GM19438 (cell line): ENCODE data around the gene HTR1D.
"Not testable (repeated sequence)": the region's sequence is repeated elsewhere in the genome, so short reads cannot be mapped to it uniquely, and the experiment has no call there.

ENCODE experiments used
- ATAC-seq: cut with Tn5 transposase; IDR thresholded peaks from one replicate; pipeline ENCODE4 v1.9.1; 2021; ENCODE audit warnings: low read depth; ENCODE audit not compliant: unreplicated experiment

The HTR1D gene, protein sequence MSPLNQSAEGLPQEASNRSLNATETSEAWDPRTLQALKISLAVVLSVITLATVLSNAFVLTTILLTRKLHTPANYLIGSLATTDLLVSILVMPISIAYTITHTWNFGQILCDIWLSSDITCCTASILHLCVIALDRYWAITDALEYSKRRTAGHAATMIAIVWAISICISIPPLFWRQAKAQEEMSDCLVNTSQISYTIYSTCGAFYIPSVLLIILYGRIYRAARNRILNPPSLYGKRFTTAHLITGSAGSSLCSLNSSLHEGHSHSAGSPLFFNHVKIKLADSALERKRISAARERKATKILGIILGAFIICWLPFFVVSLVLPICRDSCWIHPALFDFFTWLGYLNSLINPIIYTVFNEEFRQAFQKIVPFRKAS

DNA sequence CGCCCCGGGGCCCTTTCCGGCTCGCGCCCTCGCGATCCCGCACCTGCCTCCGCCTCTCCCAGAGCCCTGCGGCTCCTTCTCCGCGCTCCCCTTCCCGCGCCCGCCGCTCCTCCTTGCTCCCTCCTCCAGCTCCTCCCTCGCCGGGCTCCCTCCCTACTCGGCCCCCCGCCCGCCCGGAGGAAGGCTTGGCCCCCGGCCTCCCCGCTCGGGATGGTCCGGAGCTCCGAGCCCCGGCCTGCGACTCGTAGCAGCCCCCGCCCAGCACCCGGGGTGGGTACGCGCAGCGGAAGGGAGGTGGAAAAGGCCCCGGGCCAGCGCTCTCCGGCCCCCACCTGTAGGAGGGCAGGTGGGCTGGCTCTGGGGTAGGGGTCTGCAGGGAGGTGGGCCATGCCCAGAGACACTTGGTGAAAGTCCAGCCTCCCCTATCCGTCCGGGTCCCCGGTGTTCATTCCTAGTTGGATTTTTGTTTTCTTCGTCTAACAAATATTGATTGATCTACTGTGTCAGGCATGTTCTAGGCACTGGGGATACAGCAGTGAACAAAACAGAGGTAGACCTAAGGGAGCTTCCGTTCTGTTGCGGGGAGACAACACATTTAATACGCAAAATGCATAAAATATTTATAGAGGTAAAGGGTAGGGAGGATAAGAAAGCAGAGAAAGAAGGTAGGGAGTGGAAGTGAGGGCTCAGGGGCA lies at the start of gene HTR1D:
Gene HTR1D, minus strand, starts transcription at position 82 of the 695 bp plus-strand sequence. CDS start 23,283 bp downstream, outside the sequence.
- no peak for ATAC-seq

DNA sequence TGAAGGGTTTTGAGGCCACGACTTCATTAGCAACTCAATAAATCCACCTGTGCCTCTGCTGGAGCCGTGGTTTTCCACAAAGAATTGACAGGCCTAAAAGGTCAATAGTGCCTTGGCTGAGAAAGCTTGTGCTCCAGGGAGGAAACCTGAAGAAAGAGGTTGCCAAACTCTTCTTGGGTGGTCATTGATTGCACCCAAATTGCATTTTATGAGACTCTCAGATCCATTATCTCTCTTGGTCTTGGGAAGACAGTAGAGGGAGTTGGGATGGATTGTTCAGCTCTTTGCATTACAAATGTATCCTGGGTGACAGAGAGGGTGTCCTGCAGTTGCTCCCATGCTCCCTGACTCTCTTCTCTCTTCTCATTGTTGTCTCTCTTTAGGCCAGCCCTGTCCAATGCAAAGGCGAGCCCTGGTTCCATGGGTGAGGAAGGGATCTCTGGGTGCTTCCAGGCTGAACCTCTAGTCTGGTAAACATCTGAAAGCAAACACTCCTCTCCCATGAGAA lies 46.1 kb upstream of the HTR1D start:
- no peak for ATAC-seq

DNA sequence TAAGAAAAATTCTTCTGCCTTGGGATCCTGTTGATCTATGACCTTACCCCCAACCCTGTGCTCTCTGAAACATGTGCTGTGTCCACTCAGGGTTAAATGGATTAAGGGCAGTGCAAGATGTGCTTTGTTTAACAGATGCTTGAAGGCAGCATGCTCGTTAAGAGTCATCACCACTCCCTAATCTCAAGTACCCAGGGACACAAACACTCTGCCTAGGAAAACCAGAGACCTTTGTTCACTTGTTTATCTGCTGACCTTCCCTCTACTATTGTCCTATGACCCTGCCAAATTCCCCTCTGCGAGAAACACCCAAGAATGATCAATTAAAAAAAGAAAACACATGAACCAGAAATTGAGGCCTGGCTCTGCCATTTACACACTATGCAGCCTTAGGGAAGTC lies 40.8 kb upstream of the HTR1D start:
- not testable (repeated sequence) for ATAC-seq

DNA sequence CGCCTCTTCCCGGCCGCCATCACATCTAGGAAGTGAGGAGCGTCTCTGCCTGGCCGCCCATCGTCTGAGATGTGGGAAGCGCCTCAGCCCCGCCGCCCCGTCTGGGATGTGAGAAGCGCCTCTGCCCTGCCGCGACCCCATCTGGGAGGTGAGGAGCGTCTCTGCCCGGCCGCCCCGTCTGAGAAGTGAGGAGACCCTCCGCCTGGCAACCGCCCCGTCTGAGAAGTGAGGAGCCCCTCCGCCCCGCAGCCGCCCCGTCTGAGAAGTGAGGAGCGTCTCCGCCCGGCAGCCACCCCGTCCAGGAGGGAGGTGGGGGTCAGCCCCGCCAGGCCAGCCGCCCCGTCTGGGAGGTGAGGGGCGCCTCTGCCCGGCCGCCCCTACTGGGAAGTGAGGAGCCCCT lies 40.1 kb upstream of the HTR1D start:
- ATAC-seq: not testable (repeated sequence)

DNA sequence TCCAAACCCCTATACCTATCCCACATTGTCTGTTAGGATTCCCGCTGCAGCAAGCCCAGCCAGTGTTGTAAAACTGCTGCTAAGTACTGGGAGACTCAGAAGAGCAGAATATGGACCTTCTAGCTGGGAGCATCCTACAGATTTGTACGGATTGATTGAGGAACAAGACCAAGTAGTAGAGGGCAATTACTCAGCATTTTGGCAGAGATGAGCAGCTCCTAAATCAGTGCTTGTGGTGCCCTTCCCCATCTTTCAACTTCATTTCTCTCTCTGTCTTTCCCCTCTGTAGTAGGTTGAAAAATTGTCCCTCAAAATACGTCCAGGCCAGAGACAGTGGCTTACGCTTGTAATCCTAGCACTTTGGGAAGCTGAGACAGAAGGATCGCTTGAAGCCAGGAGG lies 37.3 kb upstream of the HTR1D start:
- ATAC-seq: no peak

DNA sequence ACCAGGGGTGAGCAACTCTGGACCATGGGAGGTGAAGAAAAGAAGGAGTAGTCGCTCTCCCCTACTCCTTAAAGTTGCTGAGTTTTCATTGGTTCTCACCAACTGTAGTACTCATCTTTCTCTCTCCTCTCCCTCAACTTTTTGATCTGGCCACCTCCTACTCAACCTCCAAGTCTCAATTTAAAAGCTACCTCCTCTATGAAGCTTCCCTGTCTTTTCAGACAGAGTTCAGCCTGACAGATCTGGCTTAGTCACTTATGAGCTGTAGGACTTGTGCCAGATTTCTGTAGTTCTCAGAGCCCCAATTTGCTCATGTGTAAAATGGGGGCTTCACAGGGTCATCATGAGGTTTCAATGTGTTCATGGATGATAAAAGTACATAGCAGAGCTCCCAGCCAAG lies 34.5 kb upstream of the HTR1D start:
- ATAC-seq: no peak

DNA sequence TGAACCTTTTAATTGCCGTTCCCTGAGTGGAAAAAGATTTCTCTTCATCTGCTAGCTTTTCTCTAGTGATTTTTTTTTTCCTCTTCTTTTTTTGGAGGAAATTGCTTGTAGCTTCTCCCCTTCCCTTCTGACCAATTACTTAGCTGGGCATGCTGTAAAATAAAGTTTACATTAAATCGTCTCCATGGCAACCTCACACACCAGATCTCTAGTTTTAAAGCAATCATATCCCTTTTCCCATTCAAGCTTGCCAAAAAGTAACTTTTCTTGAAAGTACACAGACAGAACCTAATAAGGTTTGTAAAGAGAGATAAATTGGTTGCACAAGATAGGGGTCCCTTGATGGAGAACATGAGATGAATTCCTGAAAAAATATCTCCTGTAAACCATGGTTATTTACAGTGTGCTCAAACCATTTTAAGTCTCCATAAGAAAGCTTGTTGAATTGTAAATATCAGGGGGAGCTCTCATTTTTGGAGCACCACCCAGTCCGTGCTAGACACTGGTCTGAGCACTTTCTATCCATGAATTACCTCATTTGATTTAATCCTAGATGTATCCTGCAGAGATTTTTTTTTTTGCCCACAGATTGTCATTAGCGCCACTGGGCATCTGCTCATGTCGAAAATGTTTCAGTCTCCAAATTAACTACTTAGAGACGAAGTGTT lies 32.6 kb upstream of the HTR1D start:
- no peak for ATAC-seq

DNA sequence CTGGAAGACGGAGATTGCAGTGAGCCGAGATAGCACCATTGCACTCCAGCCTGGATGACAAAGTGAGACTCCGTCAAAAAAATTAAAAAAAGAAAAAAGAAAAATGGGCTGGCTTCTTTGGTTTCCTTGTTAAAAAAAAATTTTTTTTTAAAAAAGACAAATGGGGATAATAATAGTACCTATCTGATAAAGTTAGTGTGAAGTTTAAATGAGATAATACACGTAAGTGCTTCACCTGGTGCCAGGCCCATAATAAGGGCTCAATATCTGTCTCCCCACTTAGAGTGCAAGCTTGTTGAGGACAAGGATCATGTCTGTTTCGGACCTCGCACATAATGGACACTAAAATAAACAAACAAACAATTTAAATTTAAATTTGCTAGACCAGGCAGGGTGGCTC lies 30.0 kb upstream of the HTR1D start:
- no peak for ATAC-seq

DNA sequence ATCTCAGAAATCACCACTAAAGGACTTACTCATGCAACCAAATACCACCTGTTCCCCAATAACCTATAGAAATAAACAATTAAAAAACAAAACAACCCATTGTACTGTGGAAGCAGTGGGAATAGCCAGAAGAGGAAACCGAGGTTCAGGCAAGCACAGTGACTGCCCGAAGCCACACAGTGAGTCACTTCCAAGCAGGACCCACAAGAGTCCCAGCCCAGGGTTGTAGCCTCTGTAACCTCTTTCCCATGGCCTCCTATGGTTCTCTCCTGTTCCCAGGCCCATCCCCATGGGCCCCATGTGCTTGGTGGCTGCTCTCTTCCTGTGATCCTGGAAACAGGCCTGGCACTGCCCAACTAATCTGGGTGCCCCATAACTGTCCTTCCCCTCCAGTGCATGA lies 29.0 kb upstream of the HTR1D start:
- no peak for ATAC-seq

DNA sequence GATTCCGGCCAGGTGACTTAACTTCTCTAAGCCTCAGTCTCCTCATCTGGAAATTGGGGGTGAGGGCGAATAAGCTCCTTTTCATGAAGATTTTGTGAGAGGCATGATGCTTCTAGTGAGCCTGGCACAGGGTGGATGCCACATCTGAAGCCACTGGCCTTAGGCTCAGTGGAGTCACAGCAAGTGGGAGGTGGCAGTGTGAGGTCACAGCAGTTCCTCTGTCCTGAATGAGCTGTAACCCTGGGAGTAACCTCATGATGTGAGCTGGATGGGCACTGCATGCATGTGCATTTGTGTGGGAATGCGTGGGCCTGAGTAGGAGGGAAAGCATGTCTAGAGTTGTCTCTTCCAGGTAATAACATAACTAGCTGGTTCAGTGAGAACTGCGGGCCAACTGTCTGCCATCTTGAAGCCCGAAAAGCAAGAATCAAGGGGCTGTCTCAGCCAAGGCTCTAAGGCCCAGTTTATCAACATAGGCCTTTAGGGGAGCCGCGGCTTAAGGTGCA lies 27.0 kb upstream of the HTR1D start:
- ATAC-seq: no peak

DNA sequence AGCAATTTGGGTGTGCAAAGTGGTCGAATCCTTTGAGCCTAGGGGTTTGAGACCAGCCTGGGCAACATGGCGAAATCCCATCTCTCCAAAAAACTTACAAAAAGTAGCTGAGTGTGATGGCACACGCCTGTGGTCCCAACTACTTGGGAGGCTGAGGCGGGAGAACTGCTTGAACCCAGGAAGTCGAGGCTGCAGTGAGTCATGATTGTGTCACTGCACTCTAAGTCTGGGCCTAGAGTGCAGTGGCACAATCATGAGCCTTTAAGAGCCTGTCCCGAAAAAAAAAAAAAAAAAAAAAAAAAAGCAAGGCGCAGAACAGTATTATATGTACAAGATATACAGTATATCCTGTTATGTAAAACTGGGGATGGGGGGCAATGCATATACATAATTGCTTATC lies 25.1 kb upstream of the HTR1D start:
- ATAC-seq: no peak

DNA sequence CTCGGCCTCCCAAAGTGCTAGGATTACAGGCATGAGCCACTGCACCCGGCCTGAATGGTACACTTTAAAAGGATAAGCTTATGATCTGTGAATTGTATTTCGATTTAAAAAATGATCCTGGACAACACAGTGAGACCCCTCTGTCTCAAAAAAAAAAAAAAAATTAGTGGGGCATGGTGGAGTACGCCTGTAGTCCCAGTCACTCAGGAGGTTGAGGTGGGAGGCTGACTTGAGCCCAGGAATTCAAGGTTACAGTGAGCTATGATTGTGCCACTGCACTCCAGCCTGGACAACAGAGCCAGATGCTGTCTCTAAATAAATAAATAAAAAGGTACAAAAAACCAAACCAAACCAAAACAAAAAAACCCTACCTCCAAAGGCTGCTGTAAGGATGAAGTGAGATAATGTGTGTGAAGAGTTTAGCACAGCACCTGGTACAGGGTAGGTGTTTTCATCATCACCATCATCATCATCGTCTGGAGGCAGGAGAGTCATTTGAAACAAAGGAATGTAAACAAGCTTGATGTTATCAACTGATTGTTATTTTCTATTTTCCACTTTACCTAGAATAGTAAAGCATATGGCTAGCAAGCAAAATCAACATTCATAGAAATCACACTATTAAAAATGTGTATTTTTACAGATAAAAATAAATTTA lies 22.5 kb upstream of the HTR1D start:
- no peak for ATAC-seq

DNA sequence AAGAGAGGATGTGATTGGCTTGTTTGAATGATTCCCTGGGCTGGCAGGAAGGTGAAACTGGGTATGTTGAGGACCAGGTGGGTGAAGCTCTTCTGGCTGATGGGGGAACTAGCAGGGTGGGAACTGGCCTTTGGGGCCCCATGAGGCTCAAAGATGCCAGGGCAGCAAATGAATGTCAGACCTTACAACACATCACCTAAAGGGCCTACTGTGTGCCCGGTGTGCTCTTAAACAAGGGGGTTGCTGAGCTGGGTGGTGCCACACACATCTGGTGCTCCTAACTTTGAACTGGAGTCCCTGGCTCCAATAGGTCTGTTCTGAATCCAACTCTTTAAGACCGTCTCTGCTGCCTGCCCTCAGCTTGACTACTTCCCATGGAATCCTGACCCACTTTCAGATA lies 21.3 kb upstream of the HTR1D start:
- no peak for ATAC-seq

DNA sequence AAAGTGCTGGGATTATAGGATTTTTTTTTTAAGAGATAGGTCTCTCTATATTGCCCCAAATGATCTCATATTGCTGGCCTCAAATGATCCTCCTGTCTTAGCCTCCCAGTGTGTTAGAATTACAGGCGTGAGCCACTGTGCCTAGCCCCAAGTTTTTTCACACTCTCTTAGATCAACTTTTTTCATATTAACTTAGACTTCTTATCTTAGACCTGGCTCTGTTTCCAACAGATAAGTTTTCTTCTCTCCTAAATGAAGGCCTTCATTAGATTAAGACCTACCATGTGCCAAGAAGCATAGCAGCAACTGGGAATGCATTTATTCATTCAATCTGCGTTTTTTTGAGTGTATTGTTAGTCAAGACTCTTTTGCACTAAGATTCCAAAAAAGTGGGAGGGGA lies 20.2 kb upstream of the HTR1D start:
- no peak for ATAC-seq

DNA sequence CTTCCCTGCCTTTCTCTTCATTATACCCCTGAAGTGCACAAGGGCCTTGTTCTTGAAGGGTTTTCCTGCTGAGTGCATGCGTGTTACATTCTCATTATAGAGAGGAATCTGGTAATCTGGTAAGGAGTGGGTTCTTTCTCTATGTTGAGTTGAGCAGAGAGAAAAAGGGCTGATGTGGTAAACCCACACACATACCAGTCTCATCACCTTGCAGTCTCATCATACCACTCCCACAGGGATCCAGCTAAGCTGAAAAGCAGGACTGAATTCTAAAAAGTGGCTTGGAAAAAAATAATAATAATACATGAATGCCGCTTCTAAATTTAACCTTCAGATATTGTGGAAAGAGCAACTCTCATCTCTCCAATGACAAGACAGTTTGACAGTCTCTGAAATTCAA lies 10.5 kb upstream of the HTR1D start:
- no peak for ATAC-seq

DNA sequence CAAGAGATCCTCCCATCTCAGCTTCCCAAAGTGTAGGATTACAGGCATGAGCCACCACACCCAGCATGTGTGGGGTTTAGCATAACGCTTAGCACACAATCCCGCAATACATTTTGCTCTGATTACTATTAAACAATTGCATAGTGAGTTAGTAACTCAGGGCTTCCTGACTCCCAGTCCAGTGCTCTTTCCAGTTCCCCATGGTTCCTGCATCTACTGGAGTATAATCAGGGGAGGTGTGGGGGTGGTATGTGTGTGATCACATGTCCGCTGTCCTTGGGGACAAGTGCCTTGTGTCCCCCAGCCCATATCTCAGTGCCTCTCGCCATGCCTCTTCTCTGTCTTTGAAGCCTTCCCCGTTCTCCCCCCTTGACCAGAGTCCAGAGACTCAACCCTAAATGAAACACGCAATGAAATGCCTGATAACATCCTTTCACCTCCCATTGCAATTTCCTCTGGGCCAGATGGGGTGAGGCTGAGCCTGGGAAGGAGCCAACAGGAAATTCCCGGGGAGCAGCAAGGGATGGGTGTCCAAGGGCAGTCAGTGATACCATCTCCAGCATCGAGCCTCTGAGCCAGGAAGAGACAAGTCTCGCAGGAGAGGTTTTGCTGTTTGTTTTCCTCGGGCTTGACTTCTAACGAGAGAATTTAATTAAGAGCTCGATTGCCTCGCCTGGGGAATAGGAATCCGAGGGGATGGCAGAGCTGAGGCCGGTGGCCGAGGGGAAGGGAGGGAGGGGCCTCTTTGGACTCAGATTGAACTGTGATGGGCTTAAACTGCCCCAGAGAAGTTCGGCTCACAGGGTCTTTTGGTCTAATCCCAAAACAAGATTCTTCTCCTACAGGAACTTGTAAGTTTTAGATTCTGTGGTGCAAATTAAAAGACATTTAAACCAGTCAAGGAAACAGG lies 7.7 kb upstream of the HTR1D start:
- ATAC-seq: no peak

DNA sequence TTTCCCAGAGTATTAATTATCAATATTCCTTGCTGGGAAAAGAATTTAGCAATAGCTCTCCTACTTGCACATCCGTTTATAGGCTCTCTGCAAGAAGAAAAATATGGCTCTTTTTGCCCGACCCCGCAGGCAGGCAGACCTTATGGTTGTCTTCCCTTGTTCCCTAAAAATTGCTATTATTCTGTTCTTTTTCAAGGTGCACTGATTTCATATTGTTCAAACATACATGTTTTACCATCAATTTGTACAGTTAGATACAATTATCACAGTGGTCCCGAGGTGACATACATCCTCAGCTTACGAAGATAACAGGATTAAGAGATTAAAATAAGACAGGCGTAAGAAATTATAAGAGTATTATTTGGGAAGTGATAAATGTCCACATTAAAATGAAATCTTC lies 6.7 kb upstream of the HTR1D start:
- not testable (repeated sequence) for ATAC-seq

DNA sequence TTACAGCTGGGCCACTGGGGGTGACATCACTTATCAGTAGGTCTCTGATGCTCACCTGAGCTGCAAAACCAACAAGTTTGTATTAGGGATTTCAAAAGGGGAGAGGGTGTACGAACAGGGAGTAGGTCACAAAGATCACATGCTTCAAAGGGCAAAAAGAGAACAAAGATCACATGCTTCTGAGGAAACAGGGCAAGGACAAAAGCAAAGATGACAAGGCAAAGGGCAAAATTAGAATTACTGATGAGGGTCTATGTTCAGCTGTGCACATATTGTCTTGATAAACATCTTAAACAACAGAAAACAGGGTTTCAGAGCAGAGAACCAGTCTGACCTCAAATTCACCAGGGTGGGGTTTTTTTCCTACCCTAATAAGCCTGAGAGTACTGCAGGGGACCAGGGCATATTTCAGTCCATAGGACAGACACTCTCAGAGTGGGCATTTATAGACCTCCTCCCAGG lies 6.2 kb upstream of the HTR1D start:
- not testable (repeated sequence) for ATAC-seq

DNA sequence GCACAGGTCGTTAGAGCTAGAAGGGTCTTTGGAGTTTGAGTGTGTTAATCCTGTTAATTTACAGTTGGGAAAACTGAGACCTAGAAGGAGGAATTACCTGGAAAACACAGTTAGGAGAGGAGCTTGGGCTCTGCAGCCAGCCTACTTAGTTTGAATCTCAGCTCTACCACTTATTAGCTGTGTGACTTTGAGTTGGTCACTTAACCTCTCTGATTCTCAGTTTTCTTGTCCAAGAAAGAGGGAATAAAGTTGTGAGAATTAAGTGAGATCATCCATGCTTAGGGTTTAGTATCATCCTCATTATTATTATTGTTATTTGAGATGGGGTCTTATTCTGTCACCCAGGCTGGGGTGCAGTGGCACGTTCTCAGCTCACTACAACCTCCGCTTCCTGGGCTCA lies 5.4 kb upstream of the HTR1D start:
- ATAC-seq: no peak

DNA sequence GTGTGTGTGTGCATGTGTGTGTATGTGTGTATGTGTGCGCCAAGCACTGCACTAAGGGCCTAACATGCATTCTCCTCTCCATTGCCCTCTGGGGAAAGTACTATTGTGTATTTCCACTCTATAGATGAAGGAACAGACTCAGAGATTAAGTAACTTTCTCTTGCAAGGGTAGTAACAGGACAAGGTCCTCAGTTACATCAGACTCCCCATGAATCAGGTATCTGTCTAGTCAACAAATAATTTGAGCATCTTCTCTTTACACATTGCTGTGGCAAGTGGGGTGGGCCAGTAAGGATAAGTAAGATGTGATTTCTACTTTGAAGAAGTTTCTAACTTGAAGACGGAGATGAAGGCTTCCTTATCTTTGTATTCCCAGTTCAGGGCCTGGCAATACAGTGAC lies 5.0 kb upstream of the HTR1D start:
- ATAC-seq: no peak
